Aorta (tissue), 5 donors: ENCODE measurements around the gene WDR46. TPM values are rescaled to one million over a fixed set of nuclear protein-coding genes. Genes with fewer than 3 reads are reported as not detected.
A peak's percentile ranks its signal among the peaks of the same experiment; 100 is the strongest.

ENCODE experiments used
- ATAC-seq: fragments of 200-7000 bp; cut with Tn5 transposase; one replicate; pipeline ENCODE4 v1.9.1; 2022; ENCODE audit warnings: moderate library complexity; ENCODE audit not compliant: low FRiP score
- DNase-seq, 2 donors: peaks; one replicate each; pipeline ENCODE4 v3.0.0-alpha.2; 2020
- H3K27ac ChIP-seq, 2 donors: one replicate each; pipeline ENCODE4 v1.5.1; 2013; ENCODE audit warnings: low read length in 2 of 2, mild to moderate bottlenecking in 2 of 2, moderate library complexity in 2 of 2, control low read depth in 1 of 2, inconsistent platforms in 1 of 2, low read depth in 1 of 2
- H3K27me3 ChIP-seq, 2 donors: one replicate each; pipeline ENCODE4 v1.6.1; 2013; ENCODE audit warnings: control low read depth in 1 of 2, low read length in 1 of 2, mild to moderate bottlenecking in 1 of 2, moderate library complexity in 1 of 2; ENCODE audit not compliant: insufficient read depth in 2 of 2, control insufficient read depth in 1 of 2
- H3K36me3 ChIP-seq, 2 donors: one replicate each; pipeline ENCODE4 v1.6.1; 2013; ENCODE audit warnings: control low read depth in 1 of 2, low read length in 1 of 2, mild to moderate bottlenecking in 1 of 2; ENCODE audit not compliant: insufficient read depth in 2 of 2, control insufficient read depth in 1 of 2
- H3K4me1 ChIP-seq, 2 donors: one replicate each; pipeline ENCODE4 v1.6.1; 2013; ENCODE audit warnings: low read length in 2 of 2, control low read depth in 1 of 2, mild to moderate bottlenecking in 1 of 2, moderate library complexity in 1 of 2; ENCODE audit not compliant: insufficient read depth in 2 of 2, control insufficient read depth in 1 of 2
- H3K4me3 ChIP-seq, 2 donors: one replicate each; pipeline ENCODE4 v1.5.1; 2013; ENCODE audit warnings: low read length in 2 of 2, control low read depth in 1 of 2, mild to moderate bottlenecking in 1 of 2
- H3K9me3 ChIP-seq: one replicate; pipeline ENCODE4 v1.6.1; 2013; ENCODE audit warnings: mild to moderate bottlenecking, low read length; ENCODE audit not compliant: control insufficient read depth
- WGBS, 2 donors: extraction: QIAGEN DNeasy Blood & Tissue Kit; methylation state at CpG; one replicate each; pipeline ENCODE4 v1.1.7; 2013; 5-methylcytosine and 5-hydroxymethylcytosine counted together
- intact Hi-C, 2 donors: fragments of 100-400 bp; cut with DNase I; formaldehyde crosslinking; loops; one replicate each; pipeline versions ENCODE4 v1.14.2 to v1.15.0; 2022
- polyA plus RNA-seq, 2 donors: library from polyadenylated mRNA; stranded (reverse); fragments of 200-250 nt; gene quantifications; one replicate each; pipeline ENCODE4 v1.2.3, GENCODE V29; 2013
- total RNA-seq, 2 donors: library from RNA; stranded (reverse); fragmentation: NEBNext Ultra II Directional; extraction: Animal tissue kit (Norgen Biotek cat#: 25700); gene quantifications; one replicate each; pipeline ENCODE4 v1.2.1, GENCODE V29; 2021
- donor health status: healthy with polysubstance abuse.
- donor health status: Bipolar disorder and iron deficiency.
- donor health status: DM: no; HTN: no; CAD: no.
- donor health status: DM: no; HTN: no; CAD: no.
- donor health status: DM: yes; HTN: yes; CAD: no.

The WDR46 gene
- total and polyA plus RNA-seq, 4 donors, result 24.5 to 143 (median 40.6) TPM

- no peaks in the 10 kb centered on the region for H3K9me3 ChIP-seq
- H3K27me3 ChIP-seq, result no peaks in the 10 kb centered on the region
- H3K36me3 ChIP-seq, result no peaks in the 10 kb centered on the region
- H3K4me3 ChIP-seq, result no peak overlapping the region
- H3K27ac ChIP-seq, result no peak overlapping the region
- ATAC-seq (no peak), DNase-seq (no peak)
- no peaks in the 10 kb centered on the region for H3K4me1 ChIP-seq
- intact Hi-C loops, result no loop called here
- 82 to 84% methylated on average over 14 to 15 of the region's 15 CpGs for WGBS, 2 donors
Measured at GRCh38 chr6:33295621-33296369, 6.8 kb upstream of the WDR46 start.

DNA sequence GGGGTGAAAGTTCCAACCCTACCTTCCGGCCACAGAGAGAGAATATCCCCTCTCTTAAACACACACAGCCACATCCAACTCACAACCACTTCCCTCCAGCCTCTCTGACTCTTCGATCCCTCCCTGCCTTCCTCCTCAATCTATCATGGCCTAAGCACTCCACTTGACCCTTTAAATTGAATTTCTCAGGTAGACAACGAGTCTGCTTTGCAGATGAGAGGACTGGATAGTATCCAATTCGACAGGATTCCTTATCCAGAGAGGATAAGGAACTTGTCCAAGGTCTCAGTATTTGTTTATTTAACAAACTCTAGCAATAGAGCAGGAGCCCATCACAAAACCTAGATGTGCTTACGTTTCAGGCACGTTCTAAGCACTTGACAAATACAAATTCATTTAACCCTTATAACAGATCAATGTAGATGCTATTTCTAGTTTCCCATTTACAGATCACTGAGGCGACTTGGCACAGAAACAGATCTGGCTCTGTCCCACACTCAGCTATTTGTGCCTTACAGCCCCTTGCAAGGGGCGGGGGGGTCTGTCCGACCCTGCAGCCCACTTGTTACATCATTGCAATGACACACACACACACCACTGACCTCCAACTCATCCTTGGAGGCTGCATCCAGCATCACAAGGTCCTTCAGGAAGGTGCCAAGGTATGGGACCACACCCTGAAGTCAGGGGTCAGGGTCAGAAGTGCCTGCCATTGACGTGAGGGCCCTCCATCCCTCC is 5.2 kb upstream of the WDR46 start:
- Histone ChIP-seq H3K9me3 (no peaks in the 10 kb centered on the region), H3K4me1 (no peaks in the 10 kb centered on the region), H3K27me3 (no peaks in the 10 kb centered on the region), H3K27ac (no peak overlapping the region), H3K36me3 (no peaks in the 10 kb centered on the region), H3K4me3 (no peak overlapping the region)
- ATAC-seq, result no peak
- WGBS, 2 donors, result 66 to 72% methylated on average over 10 of the region's 10 CpGs
- DNase-seq, result peak in 1 of 2 donors; percentile 26
- intact Hi-C loops, result no loop called here

DNA sequence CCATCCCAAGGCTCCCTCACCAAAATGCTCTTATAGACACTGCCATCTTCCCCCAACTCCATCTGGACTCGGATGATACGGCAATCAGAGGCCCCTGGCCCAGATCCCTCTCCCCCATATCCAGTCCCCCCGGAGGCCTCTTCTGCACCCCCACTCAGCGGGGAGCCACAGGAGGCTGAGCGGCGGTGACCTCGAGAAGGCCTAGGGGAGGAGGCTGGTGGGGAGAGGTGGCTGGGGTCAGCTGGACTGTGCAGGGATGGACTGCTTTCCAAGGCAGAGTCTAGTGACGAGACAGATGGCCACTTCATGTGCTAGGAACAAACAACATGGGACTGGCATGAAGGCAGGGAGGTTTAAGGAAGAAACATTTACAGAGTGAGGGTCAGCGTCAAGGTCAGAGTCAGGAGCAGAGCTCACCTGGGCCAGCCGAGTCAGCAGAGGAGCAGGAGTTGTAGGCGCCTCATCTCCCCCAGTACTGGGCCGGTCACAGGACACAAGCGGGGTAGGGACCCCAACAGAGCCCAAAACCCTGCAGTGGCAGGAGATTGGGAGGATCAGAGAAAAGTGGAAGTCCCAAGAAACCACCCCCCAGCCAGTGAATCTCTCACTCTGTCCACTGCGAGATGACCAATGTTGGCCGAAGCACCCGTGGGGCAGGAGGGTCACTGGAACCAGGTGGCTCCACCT is 4.1 kb upstream of the WDR46 start:
- Histone ChIP-seq H3K36me3 (no peaks in the 10 kb centered on the region), H3K9me3 (no peaks in the 10 kb centered on the region), H3K27me3 (no peaks in the 10 kb centered on the region), H3K4me1 (no peaks in the 10 kb centered on the region), H3K27ac (no peak overlapping the region), H3K4me3 (no peak overlapping the region)
- no peak for DNase-seq
- intact Hi-C loops, result no loop called here
- 82% methylated on average over 16 of the region's 16 CpGs for WGBS, 2 donors
- no peak for ATAC-seq

DNA sequence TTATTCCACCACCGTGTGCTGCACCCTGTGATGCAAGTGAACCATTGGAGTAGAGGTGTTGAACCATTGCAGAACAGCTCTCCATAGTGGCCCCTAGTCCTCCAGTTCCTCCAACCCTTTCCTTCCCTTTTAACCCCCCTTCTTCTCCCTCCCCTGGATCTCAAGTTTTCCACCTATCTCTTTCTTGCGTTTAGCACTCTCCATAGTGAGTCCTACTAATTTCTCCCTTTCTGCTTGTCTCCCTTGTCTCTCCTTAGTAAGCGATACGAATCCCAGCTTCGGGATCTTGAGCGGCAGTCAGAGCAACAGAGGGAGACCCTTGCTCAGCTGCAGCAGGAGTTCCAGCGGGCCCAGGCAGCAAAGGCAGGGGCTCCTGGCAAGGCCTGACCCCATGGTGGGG is 1.4 kb upstream of the WDR46 start:
- WGBS, 2 donors, result 69% methylated on average over 7 of the region's 7 CpGs
- Histone ChIP-seq H3K27me3 (no peaks in the 10 kb centered on the region), H3K4me3 (no peak overlapping the region), H3K4me1 (no peaks in the 10 kb centered on the region), H3K36me3 (no peaks in the 10 kb centered on the region), H3K9me3 (no peaks in the 10 kb centered on the region), H3K27ac (no peak overlapping the region)
- ATAC-seq (no peak), DNase-seq (no peak)
- intact Hi-C loops, result no loop called here

DNA sequence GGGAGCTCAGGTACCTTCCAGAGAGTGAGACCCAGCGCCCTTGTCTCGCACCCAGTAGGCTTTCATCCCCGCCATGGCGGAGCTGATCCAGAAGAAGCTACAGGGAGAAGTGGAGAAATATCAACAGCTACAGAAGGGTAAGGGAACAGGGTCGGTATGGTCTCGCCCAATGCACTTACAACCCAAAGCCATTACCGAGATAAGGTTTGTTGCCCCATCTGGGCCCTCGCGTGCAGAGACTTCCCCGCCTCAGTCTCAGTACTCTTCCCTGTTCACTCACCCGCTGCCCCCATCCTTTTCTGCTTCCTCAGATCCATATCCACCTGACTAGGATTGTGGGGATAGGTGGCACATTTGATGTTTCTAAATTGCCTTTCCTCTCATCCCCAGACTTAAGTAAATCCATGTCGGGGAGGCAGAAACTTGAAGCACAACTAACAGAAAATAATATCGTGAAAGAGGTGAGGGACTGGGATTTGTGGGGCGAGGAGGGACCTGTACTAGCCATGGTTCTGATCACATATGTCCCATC is 811 bp upstream of the WDR46 start:
- ATAC-seq (peak; percentile 2), DNase-seq (no peak)
- WGBS, 2 donors, result 3% methylated on average over 14 of the region's 14 CpGs
- H3K4me1 ChIP-seq, result no peaks in the 10 kb centered on the region
- no peaks in the 10 kb centered on the region for H3K36me3 ChIP-seq
- H3K4me3 ChIP-seq, result peak overlapping the region; percentile 37 to 74
- intact Hi-C loops, result no loop called here
- peak overlapping the region in 1 of 2 donors; percentile 55 for H3K27ac ChIP-seq
- H3K27me3 ChIP-seq, result no peaks in the 10 kb centered on the region
- H3K9me3 ChIP-seq, result no peaks in the 10 kb centered on the region

GRCh38 chr6:33288141-33288920 is 708 bp downstream of the WDR46 start:
- ATAC-seq (no peak), DNase-seq (no peak)
- intact Hi-C loops, result no loop called here
- 12 to 13% methylated on average over 21 of the region's 21 CpGs for WGBS, 2 donors
- Histone ChIP-seq H3K27me3 (no peaks in the 10 kb centered on the region), H3K36me3 (no peaks in the 10 kb centered on the region), H3K4me3 (peak overlapping the region; percentile 39 to 74), H3K4me1 (no peaks in the 10 kb centered on the region), H3K27ac (no peak overlapping the region), H3K9me3 (no peaks in the 10 kb centered on the region)

- H3K36me3 ChIP-seq, result no peaks in the 10 kb centered on the region
- 92 to 93% methylated on average over 22 of the region's 22 CpGs for WGBS, 2 donors
- intact Hi-C loops, result no loop called here
Measured at GRCh38 chr6:33286946-33287914, 1.8 kb downstream of the WDR46 start.

More at GRCh38 chr6:33286946-33287914, 1.8 kb downstream of the WDR46 start:
- ATAC-seq, result no peak
- DNase-seq, result peak in 1 of 2 donors; percentile 16
- Histone ChIP-seq H3K27me3 (no peaks in the 10 kb centered on the region), H3K9me3 (no peaks in the 10 kb centered on the region), H3K4me1 (no peaks in the 10 kb centered on the region), H3K4me3 (no peak overlapping the region), H3K27ac (no peak overlapping the region)
